Right lobe of liver (tissue), 6 donors: ENCODE results near the gene ABCB4. TPM values are rescaled to one million over a fixed set of nuclear protein-coding genes. Genes with fewer than 3 reads are reported as not detected.
"Not testable (repeated sequence)": the region's sequence is repeated elsewhere in the genome, so short reads cannot be mapped to it uniquely, and the experiment has no call there.

Experiments used
- ATAC-seq, 4 donors: fragments of 200-7000 bp; cut with Tn5 transposase; one replicate each; pipeline ENCODE4 v1.9.1; 2020; ENCODE audit warnings: mild to moderate bottlenecking in 4 of 4, moderate library complexity in 4 of 4
- DNase-seq, 3 donors: peaks; one replicate each; pipeline ENCODE4 v3.0.0-alpha.2; 2020
- H3K27ac ChIP-seq, 3 donors: fragments of 200-600 bp; one replicate each; pipeline ENCODE4 v1.8.0; 2022
- H3K27me3 ChIP-seq, 2 donors: fragments of 200-600 bp; one replicate each; pipeline ENCODE4 v1.8.0; 2022
- H3K36me3 ChIP-seq, 4 donors: fragments of 200-600 bp; sonication (generic) in 1 of 4; one replicate each; pipeline versions ENCODE4 v1.5.1 to v1.8.0; 2017 to 2022; ENCODE audit warnings: control low read depth in 1 of 4
- H3K4me1 ChIP-seq, 4 donors: fragments of 200-600 bp; sonication (generic) in 1 of 4; one replicate each; pipeline versions ENCODE4 v1.5.1 to v1.8.0; 2017 to 2022; ENCODE audit warnings: control low read depth in 1 of 4
- H3K4me3 ChIP-seq, 3 donors: fragments of 200-600 bp; one replicate each; pipeline ENCODE4 v1.8.0; 2022
- H3K9me3 ChIP-seq, 4 donors: fragments of 200-600 bp; sonication (generic) in 1 of 4; one replicate each; pipeline versions ENCODE4 v1.5.1 to v1.8.0; 2017 to 2022; ENCODE audit warnings: control low read depth in 1 of 4
- POLR2A ChIP-seq: fragments of 450-650 bp; IDR thresholded peaks from one replicate; pipeline ENCODE4 v1.6.1; 2017; ENCODE audit warnings: antibody characterized with exemption, mild to moderate bottlenecking
- WGBS: methylation state at CpG from one replicate; pipeline ENCODE4 v1.1.6; 2018; ENCODE audit warnings: low coverage, low lambda C conversion rate; ENCODE audit not compliant: insufficient coverage; ENCODE audit errors: missing lambda C conversion rate; 5-methylcytosine and 5-hydroxymethylcytosine counted together
- intact Hi-C, 2 donors: fragments of 100-400 bp; cut with DNase I; formaldehyde crosslinking; loops; one replicate each; pipeline versions ENCODE4 v1.11.2 to v1.14.1; 2022
- total RNA-seq, 6 experiments: library from RNA; depleted of rRNA in 2 of 6; stranded (reverse); fragments of >200 nt in 2 of 6; fragmentation: NEBNext Ultra II Directional in 3 of 6; extraction: Animal tissue kit (Norgen Biotek cat#: 25700) in 3 of 6; gene quantifications; one replicate each; pipeline versions ENCODE4 v1.1.0 to v1.2.4, GENCODE V29; 2016 to 2023
- TF ChIP-seq, protein P1 (sequence below), 4 donors: fragments of 200-600 bp in 3 of 4; fragments of 450-650 bp in 1 of 4; IDR thresholded peaks; one replicate each; pipeline versions ENCODE4 v1.5.1 to v1.8.0; 2016 to 2022; ENCODE audit warnings: antibody characterized with exemption in 4 of 4, mild to moderate bottlenecking in 2 of 4
- donor health status: DM: no; HTN: yes; CAD: no.
- donor health status: DM: no; HTN: no; CAD: no.
- donor health status: DM: no; HTN: no; CAD: no.
- donor health status: DM: no; HTN: yes; CAD: no.
- donor health status: DM: no; HTN: yes; CAD: no.

ABCB4 gene
- total RNA-seq, 6 experiments from 2014 or later = 57.2 to 189 (median 115) TPM

DNA sequence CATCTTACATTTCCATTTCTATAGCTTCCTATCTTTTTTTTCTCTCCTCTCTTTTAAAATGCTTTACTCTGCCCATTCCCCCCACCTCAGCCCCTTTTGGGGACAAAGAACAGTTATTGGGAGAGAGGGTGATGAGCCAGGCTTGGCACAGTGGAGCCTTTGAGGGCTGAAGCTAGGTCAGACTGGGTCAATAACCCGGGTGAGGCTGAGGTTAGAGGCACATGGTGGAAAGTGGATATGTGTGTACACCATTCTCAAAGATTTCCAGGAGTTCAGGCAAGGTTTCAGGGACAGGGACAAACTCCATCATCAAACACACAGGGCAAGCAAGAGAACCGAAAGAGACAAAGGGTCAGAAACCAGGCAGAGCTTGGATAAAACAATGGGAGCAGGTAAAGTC, 11.5 kb downstream of the ABCB4 start:
- Histone ChIP-seq H3K4me3 (no peak overlapping the region), H3K9me3 (no peaks in the 10 kb centered on the region), H3K27me3 (no peaks in the 10 kb centered on the region), H3K4me1 (peaks cover 0 to 29% (median 5%) of the 10 kb centered on the region in 4 donors), H3K27ac (peak overlapping the region in 2 of 3 donors; percentile 30 to 66), H3K36me3 (peaks cover 0 to 13% (median 13%) of the 10 kb centered on the region in 4 donors)
- whole genome bisulfite sequencing = 26% methylated on average over 2 of the region's 2 CpGs
- TF ChIP-seq, protein P1, sequence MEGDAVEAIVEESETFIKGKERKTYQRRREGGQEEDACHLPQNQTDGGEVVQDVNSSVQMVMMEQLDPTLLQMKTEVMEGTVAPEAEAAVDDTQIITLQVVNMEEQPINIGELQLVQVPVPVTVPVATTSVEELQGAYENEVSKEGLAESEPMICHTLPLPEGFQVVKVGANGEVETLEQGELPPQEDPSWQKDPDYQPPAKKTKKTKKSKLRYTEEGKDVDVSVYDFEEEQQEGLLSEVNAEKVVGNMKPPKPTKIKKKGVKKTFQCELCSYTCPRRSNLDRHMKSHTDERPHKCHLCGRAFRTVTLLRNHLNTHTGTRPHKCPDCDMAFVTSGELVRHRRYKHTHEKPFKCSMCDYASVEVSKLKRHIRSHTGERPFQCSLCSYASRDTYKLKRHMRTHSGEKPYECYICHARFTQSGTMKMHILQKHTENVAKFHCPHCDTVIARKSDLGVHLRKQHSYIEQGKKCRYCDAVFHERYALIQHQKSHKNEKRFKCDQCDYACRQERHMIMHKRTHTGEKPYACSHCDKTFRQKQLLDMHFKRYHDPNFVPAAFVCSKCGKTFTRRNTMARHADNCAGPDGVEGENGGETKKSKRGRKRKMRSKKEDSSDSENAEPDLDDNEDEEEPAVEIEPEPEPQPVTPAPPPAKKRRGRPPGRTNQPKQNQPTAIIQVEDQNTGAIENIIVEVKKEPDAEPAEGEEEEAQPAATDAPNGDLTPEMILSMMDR (IDR thresholded peaks at IDR 0.05) = no peak
- TF ChIP-seq POLR2A = no peak
- peak; percentile 97 to 100 (median 98) for ATAC-seq
- DNase-seq = peak; percentile 68 to 87 (median 80)
- intact Hi-C loops = no loop called here

DNA sequence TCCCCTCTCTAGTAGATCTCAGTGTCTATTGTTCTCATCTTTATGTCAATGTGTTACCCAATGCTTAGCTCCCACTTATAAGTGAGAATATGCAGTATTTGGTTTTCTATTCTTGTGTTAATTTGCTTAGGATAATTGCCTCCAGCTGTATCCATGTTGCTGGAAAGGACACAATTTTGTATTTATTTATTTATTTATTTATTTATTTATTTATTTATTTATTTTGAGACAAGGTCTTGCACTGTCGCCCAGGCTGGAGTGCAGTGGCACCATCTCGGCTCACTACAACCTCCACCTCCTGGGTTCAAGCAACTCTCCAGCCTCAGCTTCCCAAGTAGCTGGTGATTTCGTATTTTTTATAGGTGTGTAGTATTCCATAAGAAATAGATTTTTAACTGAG, 15.0 kb downstream of the ABCB4 start:
- H3K4me1 ChIP-seq = peaks cover 0 to 20% (median 4%) of the 10 kb centered on the region in 4 donors
- H3K27ac ChIP-seq, DNase-seq, H3K4me3 ChIP-seq, ATAC-seq, H3K27me3 ChIP-seq, intact Hi-C loops, H3K9me3 ChIP-seq: not testable (repeated sequence)
- H3K36me3 ChIP-seq = peaks cover 0 to 13% (median 13%) of the 10 kb centered on the region in 4 donors
- 100% methylated on average over 1 of the region's 3 CpGs for WGBS

DNA sequence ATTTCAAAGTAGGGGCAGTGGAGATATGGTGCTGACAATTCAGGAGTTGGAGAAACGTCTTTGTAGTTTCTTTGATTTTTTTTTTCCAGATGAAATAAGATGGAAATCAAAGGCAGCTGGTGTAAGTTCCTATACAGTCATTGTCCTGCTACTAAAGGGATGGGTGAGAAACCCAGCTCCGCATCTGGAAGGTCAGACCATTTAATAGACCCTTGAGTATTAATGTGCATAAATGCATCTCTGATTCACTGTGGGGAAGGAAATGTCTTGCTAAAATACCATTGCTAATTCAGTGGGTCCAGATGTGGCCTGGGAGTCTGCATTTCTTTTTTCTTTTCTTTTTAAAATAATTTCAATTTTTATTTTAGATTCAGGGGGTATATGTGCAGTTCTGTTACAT, 15.5 kb downstream of the ABCB4 start:
- H3K9me3 ChIP-seq = no peaks in the 10 kb centered on the region
- no peak for DNase-seq
- WGBS = 88% methylated on average over 2 of the region's 2 CpGs
- ATAC-seq = no peak
- no peaks in the 10 kb centered on the region for H3K27me3 ChIP-seq
- no peak overlapping the region for H3K27ac ChIP-seq
- H3K4me3 ChIP-seq = no peak overlapping the region
- intact Hi-C loops = no loop called here
- TF ChIP-seq, protein P1 (IDR thresholded peaks at IDR 0.05) = no peak
- TF ChIP-seq POLR2A = no peak
- peaks cover 0 to 13% (median 13%) of the 10 kb centered on the region in 4 donors for H3K36me3 ChIP-seq
- H3K4me1 ChIP-seq = peaks cover 0 to 15% (median 3%) of the 10 kb centered on the region in 4 donors

DNA sequence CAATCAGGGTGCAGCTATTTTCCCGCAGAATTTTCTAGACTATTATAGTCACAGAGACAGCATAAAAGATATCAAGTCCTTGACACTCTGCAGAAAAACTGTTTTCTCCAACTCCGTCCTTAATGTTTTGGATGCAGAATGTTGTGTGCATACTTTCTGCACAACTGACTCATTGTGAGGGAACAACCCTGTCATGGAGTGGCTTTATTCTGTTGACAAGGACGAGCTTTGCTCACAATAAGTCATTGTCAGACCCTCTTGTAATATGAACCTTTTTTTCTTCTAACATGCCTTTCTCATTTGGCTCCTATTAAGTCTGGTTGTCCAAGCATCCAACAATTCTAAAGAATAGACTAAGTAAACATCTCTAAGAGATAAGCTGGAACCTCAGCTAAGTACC, 17.3 kb downstream of the ABCB4 start:
- no peaks in the 10 kb centered on the region for H3K27me3 ChIP-seq
- TF ChIP-seq, protein P1 (IDR thresholded peaks at IDR 0.05) = no peak
- no peak for TF ChIP-seq POLR2A
- no peak overlapping the region for H3K27ac ChIP-seq
- 77% methylated on average over 3 of the region's 3 CpGs for WGBS
- intact Hi-C loops = no loop called here
- no peaks in the 10 kb centered on the region for H3K9me3 ChIP-seq
- ATAC-seq (no peak), DNase-seq (no peak)
- no peaks in the 10 kb centered on the region for H3K4me1 ChIP-seq
- H3K36me3 ChIP-seq = peaks cover 0 to 20% (median 16%) of the 10 kb centered on the region in 4 donors
- no peak overlapping the region for H3K4me3 ChIP-seq

DNA sequence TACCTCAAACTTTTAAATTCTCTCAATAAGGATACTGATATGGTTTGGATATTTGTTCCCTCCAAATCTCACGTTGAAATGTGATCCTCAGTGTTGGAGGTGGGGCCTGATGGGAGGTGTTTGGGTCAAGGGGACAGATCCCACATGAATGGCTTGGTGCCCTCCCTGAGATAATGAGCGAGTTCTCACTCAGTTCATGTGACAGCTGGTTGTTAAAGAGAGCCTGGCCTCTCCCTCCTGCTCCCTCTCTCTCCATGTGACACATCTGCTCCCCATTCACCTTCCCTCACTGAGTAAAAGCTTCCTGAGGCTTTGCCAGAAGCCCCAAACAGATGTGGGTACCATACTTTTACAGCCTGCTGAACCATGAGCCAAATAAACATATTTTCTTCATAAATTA, 19.2 kb downstream of the ABCB4 start:
- 24% methylated on average over 1 of the region's 2 CpGs for WGBS
- H3K4me1 ChIP-seq = no peaks in the 10 kb centered on the region
- intact Hi-C loops = no loop called here
- no peak for DNase-seq
- no peak for TF ChIP-seq POLR2A
- TF ChIP-seq, protein P1 (IDR thresholded peaks at IDR 0.05) = no peak
- H3K9me3 ChIP-seq = no peaks in the 10 kb centered on the region
- ATAC-seq = peak; percentile 30 to 48 (median 40)
- no peak overlapping the region for H3K27ac ChIP-seq
- H3K4me3 ChIP-seq = no peak overlapping the region
- peaks cover 0 to 26% (median 19%) of the 10 kb centered on the region in 4 donors for H3K36me3 ChIP-seq
- no peaks in the 10 kb centered on the region for H3K27me3 ChIP-seq
